Liver (tissue), 9 donors: Measurements from ENCODE around the gene HNRNPA1. TPM values are rescaled to one million over a fixed set of nuclear protein-coding genes. Genes with fewer than 3 reads are reported as not detected.

ENCODE experiments used
- DNase-seq: peaks from one replicate; pipeline ENCODE4 v3.0.0-alpha.2; 2017; ENCODE audit warnings: low spot score
- H3K27ac ChIP-seq, 2 donors: one replicate each; pipeline ENCODE4 v1.7.0; 2013; ENCODE audit warnings: inconsistent platforms in 2 of 2, low read length in 2 of 2, control low read depth in 1 of 2, low read depth in 1 of 2, mild to moderate bottlenecking in 1 of 2
- H3K27me3 ChIP-seq, 4 donors: one replicate each; pipeline versions ENCODE4 v1.6.1 to v1.7.0; 2013; ENCODE audit warnings: low read length in 3 of 4, inconsistent platforms in 1 of 4, mild to moderate bottlenecking in 1 of 4, moderate library complexity in 1 of 4; ENCODE audit not compliant: control insufficient read depth in 4 of 4, insufficient read depth in 4 of 4
- H3K36me3 ChIP-seq, 4 donors: one replicate each; pipeline versions ENCODE4 v1.6.1 to v1.7.0; 2013; ENCODE audit warnings: low read length in 3 of 4, mild to moderate bottlenecking in 3 of 4, low read depth in 1 of 4, moderate library complexity in 1 of 4; ENCODE audit not compliant: control insufficient read depth in 4 of 4, insufficient read depth in 3 of 4
- H3K4me1 ChIP-seq, 4 donors: one replicate each; pipeline versions ENCODE4 v1.6.1 to v1.7.0; 2013; ENCODE audit warnings: low read length in 3 of 4, mild to moderate bottlenecking in 3 of 4, moderate library complexity in 1 of 4; ENCODE audit not compliant: control insufficient read depth in 4 of 4, insufficient read depth in 4 of 4
- H3K4me3 ChIP-seq, 3 donors: one replicate each; pipeline versions ENCODE4 v1.6.1 to v1.7.0; 2013; ENCODE audit warnings: low read length in 3 of 3, control low read depth in 1 of 3, low read depth in 1 of 3, mild to moderate bottlenecking in 1 of 3
- H3K9ac ChIP-seq, 2 donors: one replicate each; pipeline ENCODE4 v1.7.0; 2013; ENCODE audit warnings: low read length in 2 of 2, mild to moderate bottlenecking in 2 of 2, moderate library complexity in 2 of 2, control low read depth in 1 of 2, low read depth in 1 of 2
- H3K9me3 ChIP-seq, 4 donors: one replicate each; pipeline versions ENCODE4 v1.6.1 to v1.7.0; 2013; ENCODE audit warnings: low read length in 3 of 4; ENCODE audit not compliant: control insufficient read depth in 4 of 4
- ATF3 ChIP-seq: IDR thresholded peaks from 2 replicates; pipeline ENCODE4 v1.6.1; 2016; ENCODE audit warnings: antibody characterized with exemption
- CTCF ChIP-seq: fragments of 150-350 bp; IDR thresholded peaks from 2 replicates; pipeline ENCODE4 v1.5.1; 2017; ENCODE audit warnings: improper control_type of control experiment, low read depth, low read length; ENCODE audit not compliant: missing input control
- EGR1 ChIP-seq, 2 donors: IDR thresholded peaks; 2 replicates each; pipeline ENCODE4 v1.6.1; 2016 to 2018; ENCODE audit warnings: antibody characterized with exemption in 2 of 2, low read depth in 2 of 2
- FOXA1 ChIP-seq: IDR thresholded peaks from 2 replicates; pipeline ENCODE4 v1.6.1; 2016; ENCODE audit warnings: antibody characterized with exemption
- FOXA2 ChIP-seq: IDR thresholded peaks from 2 replicates; pipeline ENCODE4 v1.6.1; 2016; ENCODE audit warnings: antibody characterized with exemption
- GABPA ChIP-seq, 2 donors: IDR thresholded peaks in 1 of 2; conservative IDR thresholded peaks in 1 of 2; 2 replicates each; pipeline ENCODE4 v1.6.1; 2016; ENCODE audit warnings: antibody characterized with exemption in 2 of 2, mild to moderate bottlenecking in 1 of 2, moderate library complexity in 1 of 2
- HNF4A ChIP-seq, 2 donors: conservative IDR thresholded peaks; 2 replicates each; pipeline ENCODE4 v1.6.1; 2016; ENCODE audit warnings: antibody characterized with exemption in 2 of 2, mild to moderate bottlenecking in 2 of 2
- HNF4G ChIP-seq: IDR thresholded peaks from 2 replicates; pipeline ENCODE4 v1.6.1; 2016; ENCODE audit warnings: antibody characterized with exemption
- JUND ChIP-seq, 2 donors: IDR thresholded peaks; 2 replicates each; pipeline ENCODE4 v1.6.1; 2016; ENCODE audit warnings: antibody characterized with exemption in 2 of 2
- MAX ChIP-seq: IDR thresholded peaks from 2 replicates; pipeline ENCODE4 v1.6.1; 2016; ENCODE audit warnings: antibody characterized with exemption
- NR2F2 ChIP-seq: IDR thresholded peaks from 2 replicates; pipeline ENCODE4 v1.6.1; 2016; ENCODE audit warnings: antibody characterized with exemption
- RAD21 ChIP-seq, 2 donors: IDR thresholded peaks; 2 replicates each; pipeline ENCODE4 v1.6.1; 2016; ENCODE audit warnings: antibody characterized with exemption in 2 of 2, mild to moderate bottlenecking in 2 of 2
- REST ChIP-seq: IDR thresholded peaks from 2 replicates; pipeline ENCODE4 v1.6.1; 2016; ENCODE audit warnings: antibody characterized with exemption, mild to moderate bottlenecking
- RXRA ChIP-seq, 2 donors: IDR thresholded peaks; 2 replicates each; pipeline ENCODE4 v1.6.1; 2017 to 2018; ENCODE audit warnings: antibody characterized with exemption in 2 of 2, mild to moderate bottlenecking in 1 of 2
- SP1 ChIP-seq: IDR thresholded peaks from 2 replicates; pipeline ENCODE4 v1.6.1; 2018; ENCODE audit warnings: antibody characterized with exemption, mild to moderate bottlenecking
- TAF1 ChIP-seq: conservative IDR thresholded peaks from 2 replicates; pipeline ENCODE4 v1.6.1; 2016; ENCODE audit warnings: antibody characterized with exemption, mild to moderate bottlenecking
- YY1 ChIP-seq: IDR thresholded peaks from 2 replicates; pipeline ENCODE4 v1.6.1; 2016; ENCODE audit warnings: antibody characterized with exemption, mild to moderate bottlenecking
- ZBTB33 ChIP-seq: IDR thresholded peaks from 2 replicates; pipeline ENCODE4 v1.6.1; 2016; ENCODE audit warnings: antibody characterized with exemption
- WGBS: extraction: QIAGEN DNeasy Blood & Tissue Kit; methylation state at CpG from one replicate; pipeline ENCODE4 v1.1.7; 2013; 5-methylcytosine and 5-hydroxymethylcytosine counted together
- polyA plus RNA-seq, 2 donors: library from polyadenylated mRNA; stranded (reverse) in 1 of 2; unstranded in 1 of 2; fragments of 200-250 nt in 1 of 2; fragments of >200 nt in 1 of 2; fragmentation: Nextera tagmentation in 1 of 2; extraction: Ambion mirVana in 1 of 2; gene quantifications; one replicate each; pipeline versions ENCODE4 v1.2.1 to v1.2.3, GENCODE V29; 2013 to 2015
- total RNA-seq, 2 donors: library from RNA; depleted of rRNA; stranded (reverse); fragments of >200 nt; gene quantifications; one replicate each; pipeline ENCODE4 v1.2.3, GENCODE V29; 2014
- donor health status: healthy.
- donor health status: healthy.
- donor health status: healthy.
- donor health status: healthy.
- donor health status: healthy.

HNRNPA1 gene
- total and polyA plus RNA-seq, 4 donors: 81.0 to 274 (median 205) TPM

- Histone ChIP-seq H3K9ac (no peak overlapping the region), H3K36me3 (peaks cover 0 to 16% (median 10%) of the 10 kb centered on the region in 4 donors), H3K27me3 (no peaks in the 10 kb centered on the region), H3K9me3 (no peaks in the 10 kb centered on the region), H3K27ac (no peak overlapping the region), H3K4me1 (no peaks in the 10 kb centered on the region), H3K4me3 (no peak overlapping the region)
- DNase-seq: no peak
- TF ChIP-seq FOXA1 (no peak), TAF1 (no peak), RXRA (IDR thresholded peaks at IDR 0.05) (no peak), HNF4A (conservative IDR thresholded peaks at IDR 0.05) (no peak), EGR1 (IDR thresholded peaks at IDR 0.05; ENCODE audit: low read depth in 2 of 2) (no peak), JUND (IDR thresholded peaks at IDR 0.05) (no peak), FOXA2 (no peak), GABPA (IDR thresholded peaks at IDR 0.05 in 1 of 2, conservative IDR thresholded peaks at IDR 0.05 in 1 of 2) (no peak), REST (no peak), ATF3 (no peak)
These were observed 40.9 kb upstream of the HNRNPA1 start for GRCh38 chr12:54239620-54240019.

- DNase-seq: no peak
- H3K27ac ChIP-seq: no peak overlapping the region
- no peak for TF ChIP-seq JUND (IDR thresholded peaks at IDR 0.05)
- TF ChIP-seq FOXA2: no peak
- no peak for TF ChIP-seq TAF1
- no peak for TF ChIP-seq ZBTB33
- TF ChIP-seq EGR1 (IDR thresholded peaks at IDR 0.05; ENCODE audit: low read depth in 2 of 2): no peak
- no peak for TF ChIP-seq MAX
- no peak for TF ChIP-seq RXRA (IDR thresholded peaks at IDR 0.05)
- no peak for TF ChIP-seq SP1
- TF ChIP-seq RAD21 (IDR thresholded peaks at IDR 0.05): no peak
- TF ChIP-seq YY1: no peak
- no peak for TF ChIP-seq HNF4A (conservative IDR thresholded peaks at IDR 0.05)
- TF ChIP-seq GABPA (IDR thresholded peaks at IDR 0.05 in 1 of 2, conservative IDR thresholded peaks at IDR 0.05 in 1 of 2): no peak
- TF ChIP-seq CTCF: no peak
- TF ChIP-seq FOXA1: no peak
- no peak for TF ChIP-seq NR2F2
- no peak for TF ChIP-seq ATF3
- TF ChIP-seq HNF4G: no peak
- TF ChIP-seq REST: no peak
- 64% methylated on average over 2 of the region's 2 CpGs for WGBS
- no peaks in the 10 kb centered on the region for H3K27me3 ChIP-seq
- H3K4me3 ChIP-seq: no peak overlapping the region
- peaks cover 0 to 17% (median 10%) of the 10 kb centered on the region in 4 donors for H3K36me3 ChIP-seq
- no peak overlapping the region for H3K9ac ChIP-seq
- H3K4me1 ChIP-seq: no peaks in the 10 kb centered on the region
- H3K9me3 ChIP-seq: no peaks in the 10 kb centered on the region
These were observed 40.4 kb upstream of the HNRNPA1 start for GRCh38 chr12:54240129-54240528.
